Measurements from ENCODE around the gene CXCL5. TPM values are rescaled to one million over a fixed set of nuclear protein-coding genes. Genes with fewer than 3 reads are reported as not detected.
A peak's percentile ranks its signal among the peaks of the same experiment; 100 is the strongest.

Gene CXCL5
- total and polyA plus RNA-seq, 8 donors, result 1.3 to 40.1 (median 13.1) TPM; not detected in 2

- Histone ChIP-seq H3K27ac (peak overlapping the region in 2 of 5 donors; percentile 50 to 57), H3K4me1 (peaks cover 0 to 17% (median 4%) of the 10 kb centered on the region in 4 donors), H3K36me3 (no peaks in the 10 kb centered on the region), H3K4me3 (no peak overlapping the region), H3K27me3 (no peaks in the 10 kb centered on the region), H3K9me3 (no peaks in the 10 kb centered on the region)
- DNase-seq, result no peak
- TF ChIP-seq POLR2A (IDR thresholded peaks at IDR 0.05) (no peak), POLR2AphosphoS5 (IDR thresholded peaks at IDR 0.05) (no peak), EP300 (IDR thresholded peaks at IDR 0.05) (no peak), CTCF (IDR thresholded peaks at IDR 0.05) (no peak)
- intact Hi-C loops (cut with DNase I; ENCODE audit: low total_unique reads), result no loop called here
- 55 to 86% (median 76%) methylated on average over 2 of the region's 2 CpGs for WGBS, 5 donors
These were observed 7.6 kb upstream of the CXCL5 start for GRCh38 chr4:74006009-74006476.

- Histone ChIP-seq H3K4me3 (no peak overlapping the region), H3K27ac (peak overlapping the region in 3 of 5 donors; percentile 26 to 57 (median 50)), H3K36me3 (no peaks in the 10 kb centered on the region), H3K27me3 (no peaks in the 10 kb centered on the region), H3K4me1 (peaks cover 0 to 17% (median 4%) of the 10 kb centered on the region in 4 donors), H3K9me3 (no peaks in the 10 kb centered on the region)
- intact Hi-C loops (cut with DNase I; ENCODE audit: low total_unique reads), result no loop called here
- 15 to 35% (median 24%) methylated on average over 3 of the region's 3 CpGs for WGBS, 5 donors
- TF ChIP-seq POLR2A (IDR thresholded peaks at IDR 0.05) (no peak), POLR2AphosphoS5 (IDR thresholded peaks at IDR 0.05) (peak in 1 of 3 donors; percentile 17)
- peak in 1 of 2 donors; percentile 57 for DNase-seq
These were observed 7.1 kb upstream of the CXCL5 start for GRCh38 chr4:74005528-74005927.

- Histone ChIP-seq H3K36me3 (no peaks in the 10 kb centered on the region), H3K4me3 (no peak overlapping the region), H3K27me3 (no peaks in the 10 kb centered on the region), H3K9me3 (no peaks in the 10 kb centered on the region), H3K4me1 (peaks cover 0 to 17% (median 4%) of the 10 kb centered on the region in 4 donors), H3K27ac (peak overlapping the region in 3 of 5 donors; percentile 26 to 57 (median 50))
- DNase-seq, result no peak
- 18 to 39% (median 26%) methylated on average over 4 of the region's 4 CpGs for WGBS, 5 donors
- intact Hi-C loops (cut with DNase I; ENCODE audit: low total_unique reads), result no loop called here
- TF ChIP-seq POLR2A (IDR thresholded peaks at IDR 0.05) (no peak), EP300 (IDR thresholded peaks at IDR 0.05) (no peak), CTCF (IDR thresholded peaks at IDR 0.05) (no peak), POLR2AphosphoS5 (IDR thresholded peaks at IDR 0.05) (no peak)
These were observed 6.2 kb upstream of the CXCL5 start for GRCh38 chr4:74004668-74005067.

GRCh38 chr4:74000301-74000700, 1.8 kb upstream of the CXCL5 start:
- no peak for TF ChIP-seq EP300 (IDR thresholded peaks at IDR 0.05)
- no peak for TF ChIP-seq POLR2A (IDR thresholded peaks at IDR 0.05)
- no peak for TF ChIP-seq CTCF (IDR thresholded peaks at IDR 0.05)
- no peak for TF ChIP-seq POLR2AphosphoS5 (IDR thresholded peaks at IDR 0.05)
- peaks cover 0 to 21% (median 12%) of the 10 kb centered on the region in 4 donors for H3K4me1 ChIP-seq
- no peak for DNase-seq
- H3K36me3 ChIP-seq, result no peaks in the 10 kb centered on the region
- WGBS, 5 donors, result 31 to 52% (median 45%) methylated on average over 6 of the region's 6 CpGs
- H3K27ac ChIP-seq, result no peak overlapping the region
- H3K4me3 ChIP-seq, result no peak overlapping the region
- intact Hi-C loops (cut with DNase I; ENCODE audit: low total_unique reads), result no loop called here
- H3K27me3 ChIP-seq, result peaks cover 0 to 17% (median 4%) of the 10 kb centered on the region in 3 donors
- H3K9me3 ChIP-seq, result no peaks in the 10 kb centered on the region

- intact Hi-C loops (cut with DNase I; ENCODE audit: low total_unique reads), result no loop called here
- TF ChIP-seq CTCF (IDR thresholded peaks at IDR 0.05) (no peak), POLR2A (IDR thresholded peaks at IDR 0.05) (no peak), POLR2AphosphoS5 (IDR thresholded peaks at IDR 0.05) (no peak), EP300 (IDR thresholded peaks at IDR 0.05) (no peak)
- Histone ChIP-seq H3K27ac (no peak overlapping the region), H3K9me3 (no peaks in the 10 kb centered on the region), H3K4me3 (no peak overlapping the region), H3K36me3 (no peaks in the 10 kb centered on the region), H3K27me3 (no peaks in the 10 kb centered on the region), H3K4me1 (peaks cover 0 to 15% (median 0%) of the 10 kb centered on the region in 4 donors)
- no peak for DNase-seq
- WGBS, 5 donors, result 0 to 45% (median 0%) methylated on average over 1 of the region's 1 CpG
These were observed 6.4 kb downstream of the CXCL5 start for GRCh38 chr4:73992050-73992449.
